H7 (cell line): ENCODE results near the gene FRAS1. TPM values are rescaled to one million over a fixed set of nuclear protein-coding genes. Genes with fewer than 3 reads are reported as not detected.
"Not testable (repeated sequence)": the region's sequence is repeated elsewhere in the genome, so short reads cannot be mapped to it uniquely, and the experiment has no call there.

ENCODE experiments used
- DNase-seq: peaks from one replicate; pipeline ENCODE4 v3.0.0; 2012
- H3K27me3 ChIP-seq: 2 replicates; pipeline ENCODE4 v1.6.0; 2011; ENCODE audit warnings: mild to moderate bottlenecking, low read length; ENCODE audit not compliant: control insufficient read depth, insufficient read depth
- H3K36me3 ChIP-seq: replicated peaks from 2 replicates; pipeline ENCODE4 v1.5.1; 2011; ENCODE audit warnings: low read length; ENCODE audit not compliant: control insufficient read depth, insufficient read depth
- H3K4me3 ChIP-seq: 2 replicates; pipeline ENCODE4 v1.5.1; 2011; ENCODE audit warnings: low read depth, mild to moderate bottlenecking, control low read depth, low read length, moderate library complexity; ENCODE audit not compliant: insufficient read depth
- total RNA-seq: library from RNA; depleted of rRNA; stranded (reverse); fragments of >200 nt; shearing (Covaris generic); gene quantifications from 2 replicates; pipeline ENCODE4 v1.2.3, GENCODE V29; 2014

Gene FRAS1
- total RNA-seq, 1 experiment from 2014 or later, result 20.9 TPM

DNA sequence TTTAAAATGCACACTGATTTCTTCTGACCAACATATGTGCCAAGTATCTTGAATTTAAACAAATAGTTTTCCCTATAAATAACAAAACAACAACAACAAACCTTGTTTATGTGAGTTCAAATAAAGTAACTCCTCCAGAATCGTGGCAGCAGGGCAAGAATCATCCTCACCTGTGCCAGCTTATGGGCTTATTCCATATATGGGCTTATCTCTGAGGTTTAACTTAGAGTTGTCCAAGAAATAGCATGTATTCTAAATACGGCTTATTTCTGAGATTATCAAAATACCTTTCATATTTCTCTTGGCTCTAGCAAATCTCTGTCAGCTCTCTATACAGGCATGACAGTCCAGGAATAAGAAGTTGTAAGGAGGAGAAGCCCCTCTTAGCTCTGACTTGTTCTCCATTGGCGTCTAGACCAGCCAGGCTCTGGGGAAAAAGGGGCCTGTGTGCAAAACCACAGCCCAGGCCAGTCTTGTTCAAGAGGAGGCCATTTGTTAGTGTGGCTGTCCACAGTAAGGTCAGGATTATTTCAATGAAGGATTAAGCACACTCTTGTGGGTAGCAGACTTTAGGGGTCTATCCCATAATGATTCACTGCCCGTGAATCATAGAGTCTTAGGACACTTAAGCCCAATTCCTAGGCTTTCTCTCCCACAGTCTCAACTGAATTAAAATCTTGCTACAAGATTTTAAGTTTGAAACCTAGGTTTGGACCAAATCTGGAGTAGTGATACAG lies 63.2 kb downstream of the FRAS1 start:
- DNase-seq, result no peak
- H3K4me3 ChIP-seq, result no peak overlapping the region
- no peaks in the 10 kb centered on the region for H3K27me3 ChIP-seq
- H3K36me3 ChIP-seq, result no peaks in the 10 kb centered on the region

DNA sequence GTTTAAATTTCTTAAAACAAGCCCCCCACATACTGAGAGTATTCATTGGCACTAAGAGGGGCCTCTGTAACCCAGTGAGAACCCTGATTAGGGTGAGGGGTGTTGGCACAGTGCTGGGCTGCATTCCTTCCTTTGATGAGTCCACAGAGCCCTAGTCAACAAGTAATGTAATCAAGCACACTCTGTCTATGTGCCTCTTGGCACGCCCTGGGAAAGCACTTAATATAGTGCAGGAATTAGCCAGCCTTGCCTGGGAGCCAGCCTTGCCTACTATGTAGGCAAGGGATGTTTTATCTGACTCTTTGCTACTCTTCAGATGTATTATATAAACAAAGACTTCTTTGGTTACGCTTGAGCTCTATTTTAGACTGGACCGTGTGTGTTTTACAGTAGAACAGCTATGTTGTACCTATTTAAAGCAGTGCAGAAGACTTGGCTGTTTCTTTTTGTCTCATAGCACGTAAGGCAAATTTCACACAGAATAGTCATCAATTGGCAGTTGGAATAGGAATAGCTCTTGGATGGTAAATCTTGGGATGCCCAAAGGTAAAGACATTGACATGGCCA lies 64.3 kb downstream of the FRAS1 start:
- no peak overlapping the region for H3K4me3 ChIP-seq
- H3K36me3 ChIP-seq, result no peaks in the 10 kb centered on the region
- H3K27me3 ChIP-seq, result no peaks in the 10 kb centered on the region
- DNase-seq, result no peak

DNA sequence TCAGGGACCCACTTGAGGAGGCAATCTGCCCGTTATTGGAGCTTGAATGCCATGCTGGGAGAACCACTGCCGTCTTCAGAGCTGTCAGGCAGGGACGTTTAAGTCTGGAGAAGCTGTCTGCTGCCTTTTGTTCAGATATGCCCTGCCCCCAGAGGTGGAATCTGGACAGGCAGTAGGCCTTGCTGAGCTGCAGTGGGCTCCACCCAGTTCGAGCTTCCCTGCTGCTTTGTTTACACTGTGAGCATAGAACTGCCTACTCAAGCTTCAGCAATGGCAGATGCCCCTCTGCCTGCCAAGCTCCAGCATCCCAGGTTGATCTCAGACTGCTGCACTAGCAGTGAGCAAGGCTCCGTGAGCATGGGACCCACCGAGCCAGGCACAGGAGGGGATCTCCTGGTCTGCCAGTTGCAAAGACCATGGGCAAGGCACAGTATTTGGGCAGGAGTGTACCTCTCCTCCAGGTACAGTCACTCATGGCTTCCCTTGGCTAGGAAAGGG lies 68.8 kb downstream of the FRAS1 start:
- not testable (repeated sequence) for H3K4me3 ChIP-seq, DNase-seq, H3K27me3 ChIP-seq, H3K36me3 ChIP-seq

DNA sequence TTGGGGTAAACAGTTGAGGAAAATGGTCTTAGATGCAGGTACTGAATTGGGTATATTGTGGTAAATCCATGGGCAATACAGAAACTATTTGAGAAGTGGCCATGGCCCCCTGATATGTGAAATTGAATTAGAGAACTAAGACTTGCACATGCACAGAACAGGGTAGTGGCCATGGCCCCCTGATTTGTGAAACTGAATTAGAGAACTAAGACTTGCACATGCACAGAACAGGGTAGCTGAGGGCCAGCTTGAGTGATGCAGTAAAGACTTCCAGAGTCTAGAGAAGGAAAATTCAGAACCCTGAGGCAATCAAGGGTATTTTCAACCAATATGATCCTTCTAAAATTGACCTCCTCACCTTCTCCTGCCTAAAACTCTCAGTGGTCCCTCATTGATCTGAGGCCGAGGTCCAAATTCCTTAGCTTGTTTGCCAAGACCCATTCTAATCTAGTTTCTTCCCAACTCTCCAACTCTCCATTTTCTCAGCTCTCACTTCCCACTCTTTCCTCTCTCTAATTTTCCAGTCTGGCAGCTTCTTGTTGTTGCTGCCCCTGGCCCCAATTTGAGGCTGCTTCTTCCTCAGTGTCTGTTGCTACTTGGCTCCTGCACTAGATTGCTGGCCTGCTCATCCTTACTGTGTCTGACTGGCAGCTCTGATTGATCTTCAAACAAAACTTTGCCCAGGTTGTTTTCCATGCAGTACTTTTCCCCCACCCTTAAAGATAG lies 72.4 kb downstream of the FRAS1 start:
- H3K4me3 ChIP-seq, result no peak overlapping the region
- H3K27me3 ChIP-seq, result no peaks in the 10 kb centered on the region
- H3K36me3 ChIP-seq, result no peaks in the 10 kb centered on the region
- no peak for DNase-seq

DNA sequence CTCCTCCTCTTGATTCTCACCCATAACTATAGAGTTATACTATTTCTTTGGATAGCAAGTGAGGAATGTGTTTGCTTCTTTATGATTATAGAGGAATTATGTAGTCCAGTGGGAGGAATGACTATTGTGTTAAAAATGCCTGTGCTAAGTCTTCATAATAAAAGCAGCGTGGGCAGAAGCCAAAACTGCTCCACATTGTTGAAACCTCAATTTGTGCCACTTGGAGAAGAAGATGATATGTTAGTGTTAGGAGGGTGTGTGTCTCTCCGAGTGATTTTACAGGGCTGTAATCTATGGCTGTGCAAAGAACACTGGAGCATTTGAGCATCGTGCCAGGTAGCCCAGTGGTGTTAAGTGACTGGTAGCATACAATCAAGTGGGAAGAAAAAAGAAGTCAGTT lies 74.3 kb downstream of the FRAS1 start:
- H3K27me3 ChIP-seq, result no peaks in the 10 kb centered on the region
- H3K36me3 ChIP-seq, result no peaks in the 10 kb centered on the region
- no peak for DNase-seq
- no peak overlapping the region for H3K4me3 ChIP-seq

GRCh38 chr4:78136109-78137081 lies 79.3 kb downstream of the FRAS1 start:
- Histone ChIP-seq H3K4me3 (no peak overlapping the region), H3K36me3 (no peaks in the 10 kb centered on the region), H3K27me3 (no peaks in the 10 kb centered on the region)
- no peak for DNase-seq

DNA sequence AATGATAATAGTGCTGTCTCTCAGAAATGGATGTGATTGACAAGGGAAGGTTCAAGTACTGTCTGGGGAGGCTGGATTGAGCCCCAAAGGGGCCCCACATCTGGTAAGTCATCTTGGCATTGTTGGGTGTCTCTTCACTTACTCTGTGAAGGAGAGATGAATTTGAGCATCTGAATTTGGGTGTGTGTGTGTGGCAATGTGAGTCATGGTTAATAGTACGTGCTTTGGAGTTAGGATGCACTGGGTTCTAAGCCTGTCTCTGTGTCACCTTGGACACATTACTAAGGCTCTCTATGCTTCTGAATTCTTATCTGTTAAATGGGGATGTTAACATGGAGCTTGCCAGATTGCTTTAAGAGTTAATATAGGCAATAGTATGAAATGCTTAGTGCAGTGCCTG lies 80.4 kb downstream of the FRAS1 start:
- Histone ChIP-seq H3K4me3 (no peak overlapping the region), H3K27me3 (no peaks in the 10 kb centered on the region), H3K36me3 (no peaks in the 10 kb centered on the region)
- DNase-seq, result no peak

- H3K27me3 ChIP-seq, result no peaks in the 10 kb centered on the region
- H3K4me3 ChIP-seq, result no peak overlapping the region
- H3K36me3 ChIP-seq, result no peaks in the 10 kb centered on the region
- no peak for DNase-seq
These were observed 81.1 kb downstream of the FRAS1 start for GRCh38 chr4:78138252-78138651.

DNA sequence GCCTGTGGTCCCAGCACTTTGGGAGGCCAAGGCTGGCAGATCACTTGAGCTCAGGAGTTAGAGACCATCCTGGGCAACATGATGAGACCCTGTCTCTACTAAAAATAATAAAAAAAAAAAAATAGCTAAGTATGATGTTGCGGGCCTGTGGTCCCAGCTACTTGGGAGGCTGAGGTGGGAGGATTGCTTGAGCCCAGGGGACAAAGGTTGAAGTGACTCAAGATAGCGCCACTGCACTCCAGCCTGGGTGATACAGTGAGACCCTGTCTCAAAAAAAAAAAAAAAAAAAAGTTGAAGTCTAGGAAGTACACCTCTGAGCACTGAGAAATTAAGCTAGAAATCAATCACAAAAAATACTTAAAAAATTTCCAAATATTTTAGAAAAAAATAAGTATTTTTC lies 86.5 kb downstream of the FRAS1 start:
- H3K4me3 ChIP-seq, result no peak overlapping the region
- DNase-seq, result no peak
- H3K36me3 ChIP-seq, result no peaks in the 10 kb centered on the region
- H3K27me3 ChIP-seq, result no peaks in the 10 kb centered on the region

GRCh38 chr4:78145008-78145407 lies 87.9 kb downstream of the FRAS1 start:
- DNase-seq, result no peak
- no peak overlapping the region for H3K4me3 ChIP-seq
- no peaks in the 10 kb centered on the region for H3K27me3 ChIP-seq
- H3K36me3 ChIP-seq, result no peaks in the 10 kb centered on the region

- no peaks in the 10 kb centered on the region for H3K36me3 ChIP-seq
- no peak for DNase-seq
- no peak overlapping the region for H3K4me3 ChIP-seq
- no peaks in the 10 kb centered on the region for H3K27me3 ChIP-seq
These were observed 88.5 kb downstream of the FRAS1 start for GRCh38 chr4:78145622-78146021.

DNA sequence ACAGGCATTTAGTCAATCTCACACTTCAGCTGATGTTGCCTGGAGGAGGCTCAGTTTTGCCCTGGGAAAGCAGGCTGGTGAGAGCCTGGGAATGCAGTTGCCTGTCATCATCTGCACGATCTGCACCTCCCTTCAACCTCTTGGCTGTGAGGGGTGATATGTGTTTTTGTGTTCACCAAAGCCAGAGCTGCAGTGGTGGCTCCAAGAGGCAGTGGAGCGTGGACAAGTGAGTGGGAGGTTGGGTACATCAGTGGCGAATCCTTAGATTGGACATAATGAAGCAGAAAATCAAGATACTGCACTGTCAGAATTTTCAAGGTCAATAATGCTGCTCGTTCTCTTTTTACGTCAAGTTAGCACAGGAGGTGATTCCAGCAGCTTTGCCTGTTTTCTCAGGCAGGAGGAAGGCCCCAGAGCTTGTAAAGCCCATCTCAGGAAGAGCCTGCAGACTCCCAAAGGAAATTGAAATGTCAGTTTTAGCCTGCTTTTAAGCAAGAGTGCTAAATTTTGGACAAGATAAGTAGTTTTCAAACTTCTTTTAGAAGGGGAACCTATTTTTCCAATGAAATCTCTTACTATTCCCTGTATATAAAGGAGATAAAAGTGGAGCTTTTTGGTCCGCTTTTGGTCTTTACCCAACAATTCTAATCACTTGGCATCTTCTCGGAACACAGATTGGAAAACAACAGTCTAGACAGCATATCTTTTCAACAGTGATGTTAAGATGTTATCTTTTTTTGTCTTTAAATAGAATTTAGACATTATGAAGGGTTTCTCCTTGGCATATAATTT lies 92.8 kb downstream of the FRAS1 start:
- DNase-seq, result no peak
- no peaks in the 10 kb centered on the region for H3K36me3 ChIP-seq
- no peak overlapping the region for H3K4me3 ChIP-seq
- no peaks in the 10 kb centered on the region for H3K27me3 ChIP-seq

DNA sequence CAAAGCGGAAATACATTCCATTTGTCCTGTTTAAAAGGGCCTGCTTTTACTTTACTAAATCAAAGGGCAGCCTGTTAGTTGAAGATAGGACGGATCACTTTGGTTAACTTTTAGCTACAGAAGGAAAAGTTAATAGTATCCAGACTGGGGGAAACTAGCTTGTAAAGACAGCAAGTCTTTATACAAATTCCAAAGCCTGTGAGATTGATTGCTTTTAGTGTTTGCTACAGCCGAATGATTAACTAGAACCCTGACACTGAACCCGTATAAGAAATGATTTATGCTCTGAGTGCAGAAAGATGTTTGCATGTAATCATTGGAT lies 93.4 kb downstream of the FRAS1 start:
- Histone ChIP-seq H3K27me3 (no peaks in the 10 kb centered on the region), H3K4me3 (no peak overlapping the region), H3K36me3 (no peaks in the 10 kb centered on the region)
- no peak for DNase-seq

DNA sequence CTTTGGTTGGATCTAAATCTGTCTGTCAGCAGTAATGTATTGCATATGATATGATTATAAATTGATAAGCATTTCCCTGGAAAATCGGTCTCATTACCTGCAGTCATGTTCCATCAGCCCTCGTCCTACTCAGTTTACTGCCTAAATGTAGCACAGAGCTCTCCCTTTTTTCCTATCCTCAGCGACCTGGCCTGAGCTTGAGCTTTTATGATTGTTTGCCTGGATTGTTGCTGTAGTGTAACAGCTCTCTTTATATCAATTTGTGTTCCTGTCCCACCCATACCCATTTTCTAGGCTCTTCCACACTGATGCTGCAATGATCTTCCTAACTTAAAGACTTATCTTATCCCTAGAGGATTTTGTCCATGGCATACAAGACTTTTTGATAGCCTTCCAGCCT lies 95.7 kb downstream of the FRAS1 start:
- no peak overlapping the region for H3K4me3 ChIP-seq
- H3K27me3 ChIP-seq, result no peaks in the 10 kb centered on the region
- H3K36me3 ChIP-seq, result no peaks in the 10 kb centered on the region
- DNase-seq, result no peak
